ENCODE measurements around the gene LY6G6D.

Gene LY6G6D

GRCh38 chr6:31689249-31690110 lies 25.7 kb upstream of the LY6G6D start:
- no peak overlapping the region for H3K27ac ChIP-seq

GRCh38 chr6:31690231-31691077 lies 24.7 kb upstream of the LY6G6D start:
- TF ChIP-seq CTCF (conservative IDR thresholded peaks at IDR 0.05), result no peak
- no peak overlapping the region for H3K27ac ChIP-seq

More at GRCh38 chr6:31689249-31690110, 25.7 kb upstream of the LY6G6D start:
- peak; percentile 48 for TF ChIP-seq CTCF (conservative IDR thresholded peaks at IDR 0.05)

- TF ChIP-seq CTCF (conservative IDR thresholded peaks at IDR 0.05), result no peak
- no peak overlapping the region for H3K27ac ChIP-seq
Observed at GRCh38 chr6:31691078-31691463, 24.1 kb upstream of the LY6G6D start.

GRCh38 chr6:31691564-31692108 lies 23.5 kb upstream of the LY6G6D start:
- H3K27ac ChIP-seq, result no peak overlapping the region
- no peak for TF ChIP-seq CTCF (conservative IDR thresholded peaks at IDR 0.05)

GRCh38 chr6:31692353-31692752 lies 22.8 kb upstream of the LY6G6D start:
- no peak for TF ChIP-seq CTCF (conservative IDR thresholded peaks at IDR 0.05)
- H3K27ac ChIP-seq, result no peak overlapping the region

GRCh38 chr6:31692886-31693285 lies 22.3 kb upstream of the LY6G6D start:
- TF ChIP-seq CTCF (conservative IDR thresholded peaks at IDR 0.05), result no peak
- no peak overlapping the region for H3K27ac ChIP-seq

GRCh38 chr6:31693535-31693934 lies 21.6 kb upstream of the LY6G6D start:
- no peak overlapping the region for H3K27ac ChIP-seq
- TF ChIP-seq CTCF (conservative IDR thresholded peaks at IDR 0.05), result no peak

All from VCaP (cell line).